GM23338 (cell line): ENCODE results near the gene NCOR2.

ENCODE experiments used
- EZH2 ChIP-seq: fragments of 200-600 bp; sonication (generic); IDR thresholded peaks from one replicate; pipeline ENCODE4 v1.8.0; 2017; ENCODE audit warnings: antibody characterized with exemption, mild to moderate bottlenecking, low read depth; ENCODE audit not compliant: unreplicated experiment
- EZH2phosphoT487 ChIP-seq: fragments of 200-600 bp; sonication (generic); IDR thresholded peaks from one replicate; pipeline ENCODE4 v1.8.1; 2018; ENCODE audit warnings: antibody characterized with exemption; ENCODE audit not compliant: unreplicated experiment
- NANOG ChIP-seq: IDR thresholded peaks from 2 replicates; pipeline ENCODE4 v1.6.1; 2016; ENCODE audit warnings: antibody characterized with exemption, borderline replicate concordance
- POLR2AphosphoS5 ChIP-seq: IDR thresholded peaks from 2 replicates; pipeline ENCODE4 v1.6.1; 2016; ENCODE audit warnings: antibody characterized with exemption, low read depth
- STAT1 ChIP-seq: IDR thresholded peaks from one replicate; pipeline ENCODE4 v1.6.1; 2016; ENCODE audit warnings: antibody characterized with exemption; ENCODE audit not compliant: unreplicated experiment
- TF ChIP-seq, protein P1 (sequence below), 2 experiments: fragments of 200-600 bp in 1 of 2; sonication (generic) in 1 of 2; conservative IDR thresholded peaks; 2 replicates each; pipeline versions ENCODE4 v1.5.1 to v1.6.1; 2016 to 2017; ENCODE audit warnings: antibody characterized with exemption in 2 of 2, low read depth in 2 of 2, mild to moderate bottlenecking in 2 of 2, moderate library complexity in 1 of 2
- TF ChIP-seq, protein P2 (sequence below): IDR thresholded peaks from one replicate; pipeline ENCODE4 v1.6.1; 2018; ENCODE audit warnings: antibody characterized with exemption; ENCODE audit not compliant: unreplicated experiment
- TF ChIP-seq, protein P3 (sequence below): IDR thresholded peaks from 2 replicates; pipeline ENCODE4 v1.6.1; 2016; ENCODE audit warnings: antibody characterized with exemption

DNA sequence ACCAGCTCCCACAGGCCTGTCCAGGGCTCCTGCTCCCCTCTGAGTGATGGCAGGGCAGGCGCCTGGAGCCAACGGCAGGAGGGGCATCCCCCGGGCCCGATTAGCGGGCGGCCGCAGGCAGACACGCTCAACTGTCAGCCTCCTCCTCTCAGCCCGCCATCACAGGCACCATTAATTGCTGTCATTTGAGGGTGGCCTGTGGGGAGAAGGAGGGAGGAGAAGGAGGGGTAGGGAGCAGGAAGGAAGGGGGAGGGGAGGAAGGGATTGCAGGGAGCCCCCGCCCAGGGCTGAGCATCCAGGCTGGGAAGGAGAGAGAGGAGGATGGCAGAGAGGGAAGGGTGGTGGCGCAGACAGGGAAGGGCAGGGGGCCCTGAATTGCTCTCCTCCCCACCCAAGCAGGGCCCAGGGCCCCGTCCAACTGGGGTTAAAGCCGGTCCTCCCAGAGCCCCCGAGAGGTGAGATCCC, 36.1 kb downstream of the NCOR2 start:
- TF ChIP-seq, protein P1, sequence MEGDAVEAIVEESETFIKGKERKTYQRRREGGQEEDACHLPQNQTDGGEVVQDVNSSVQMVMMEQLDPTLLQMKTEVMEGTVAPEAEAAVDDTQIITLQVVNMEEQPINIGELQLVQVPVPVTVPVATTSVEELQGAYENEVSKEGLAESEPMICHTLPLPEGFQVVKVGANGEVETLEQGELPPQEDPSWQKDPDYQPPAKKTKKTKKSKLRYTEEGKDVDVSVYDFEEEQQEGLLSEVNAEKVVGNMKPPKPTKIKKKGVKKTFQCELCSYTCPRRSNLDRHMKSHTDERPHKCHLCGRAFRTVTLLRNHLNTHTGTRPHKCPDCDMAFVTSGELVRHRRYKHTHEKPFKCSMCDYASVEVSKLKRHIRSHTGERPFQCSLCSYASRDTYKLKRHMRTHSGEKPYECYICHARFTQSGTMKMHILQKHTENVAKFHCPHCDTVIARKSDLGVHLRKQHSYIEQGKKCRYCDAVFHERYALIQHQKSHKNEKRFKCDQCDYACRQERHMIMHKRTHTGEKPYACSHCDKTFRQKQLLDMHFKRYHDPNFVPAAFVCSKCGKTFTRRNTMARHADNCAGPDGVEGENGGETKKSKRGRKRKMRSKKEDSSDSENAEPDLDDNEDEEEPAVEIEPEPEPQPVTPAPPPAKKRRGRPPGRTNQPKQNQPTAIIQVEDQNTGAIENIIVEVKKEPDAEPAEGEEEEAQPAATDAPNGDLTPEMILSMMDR (conservative IDR thresholded peaks at IDR 0.05; ENCODE audit: low read depth in 2 of 2): no peak
- TF ChIP-seq, protein P2, sequence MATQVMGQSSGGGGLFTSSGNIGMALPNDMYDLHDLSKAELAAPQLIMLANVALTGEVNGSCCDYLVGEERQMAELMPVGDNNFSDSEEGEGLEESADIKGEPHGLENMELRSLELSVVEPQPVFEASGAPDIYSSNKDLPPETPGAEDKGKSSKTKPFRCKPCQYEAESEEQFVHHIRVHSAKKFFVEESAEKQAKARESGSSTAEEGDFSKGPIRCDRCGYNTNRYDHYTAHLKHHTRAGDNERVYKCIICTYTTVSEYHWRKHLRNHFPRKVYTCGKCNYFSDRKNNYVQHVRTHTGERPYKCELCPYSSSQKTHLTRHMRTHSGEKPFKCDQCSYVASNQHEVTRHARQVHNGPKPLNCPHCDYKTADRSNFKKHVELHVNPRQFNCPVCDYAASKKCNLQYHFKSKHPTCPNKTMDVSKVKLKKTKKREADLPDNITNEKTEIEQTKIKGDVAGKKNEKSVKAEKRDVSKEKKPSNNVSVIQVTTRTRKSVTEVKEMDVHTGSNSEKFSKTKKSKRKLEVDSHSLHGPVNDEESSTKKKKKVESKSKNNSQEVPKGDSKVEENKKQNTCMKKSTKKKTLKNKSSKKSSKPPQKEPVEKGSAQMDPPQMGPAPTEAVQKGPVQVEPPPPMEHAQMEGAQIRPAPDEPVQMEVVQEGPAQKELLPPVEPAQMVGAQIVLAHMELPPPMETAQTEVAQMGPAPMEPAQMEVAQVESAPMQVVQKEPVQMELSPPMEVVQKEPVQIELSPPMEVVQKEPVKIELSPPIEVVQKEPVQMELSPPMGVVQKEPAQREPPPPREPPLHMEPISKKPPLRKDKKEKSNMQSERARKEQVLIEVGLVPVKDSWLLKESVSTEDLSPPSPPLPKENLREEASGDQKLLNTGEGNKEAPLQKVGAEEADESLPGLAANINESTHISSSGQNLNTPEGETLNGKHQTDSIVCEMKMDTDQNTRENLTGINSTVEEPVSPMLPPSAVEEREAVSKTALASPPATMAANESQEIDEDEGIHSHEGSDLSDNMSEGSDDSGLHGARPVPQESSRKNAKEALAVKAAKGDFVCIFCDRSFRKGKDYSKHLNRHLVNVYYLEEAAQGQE: no peak
- TF ChIP-seq NANOG (no peak), EZH2 (no peak), STAT1 (no peak), EZH2phosphoT487 (no peak), POLR2AphosphoS5 (no peak)
- TF ChIP-seq, protein P3, sequence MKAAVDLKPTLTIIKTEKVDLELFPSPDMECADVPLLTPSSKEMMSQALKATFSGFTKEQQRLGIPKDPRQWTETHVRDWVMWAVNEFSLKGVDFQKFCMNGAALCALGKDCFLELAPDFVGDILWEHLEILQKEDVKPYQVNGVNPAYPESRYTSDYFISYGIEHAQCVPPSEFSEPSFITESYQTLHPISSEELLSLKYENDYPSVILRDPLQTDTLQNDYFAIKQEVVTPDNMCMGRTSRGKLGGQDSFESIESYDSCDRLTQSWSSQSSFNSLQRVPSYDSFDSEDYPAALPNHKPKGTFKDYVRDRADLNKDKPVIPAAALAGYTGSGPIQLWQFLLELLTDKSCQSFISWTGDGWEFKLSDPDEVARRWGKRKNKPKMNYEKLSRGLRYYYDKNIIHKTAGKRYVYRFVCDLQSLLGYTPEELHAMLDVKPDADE: no peak
